ENCODE measurements around the gene LIPT1. TPM values are rescaled to one million over a fixed set of nuclear protein-coding genes. Genes with fewer than 3 reads are reported as not detected.
"Not testable (repeated sequence)": the region's sequence is repeated elsewhere in the genome, so short reads cannot be mapped to it uniquely, and the experiment has no call there.

LIPT1 gene
- total RNA-seq, 2 donors from 2014 or later: 5.7 to 7.2 TPM

DNA sequence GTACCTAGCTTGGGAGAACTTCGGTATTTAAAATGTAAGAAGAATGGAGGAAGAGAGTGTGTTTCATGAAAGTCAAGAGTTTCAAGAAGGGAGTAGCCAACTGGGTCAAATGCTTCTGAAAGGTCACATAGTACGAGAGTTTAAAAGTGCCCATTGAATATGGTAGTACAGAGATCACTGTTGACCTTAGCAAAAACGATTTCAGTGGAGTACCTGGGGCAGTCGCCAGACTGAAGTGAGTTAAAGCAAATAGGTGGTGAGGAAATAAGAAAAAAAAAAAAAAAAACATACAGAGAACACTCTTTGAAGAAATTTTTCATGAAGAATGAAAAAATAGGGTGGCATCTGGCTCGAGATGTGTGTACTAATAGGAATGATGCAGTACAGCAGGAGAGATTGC is 11.5 kb downstream of the LIPT1 start:
- intact Hi-C loops (cut with DNase I): no loop called here
- no peak for DNase-seq (ENCODE audit: low spot score)

- no peak for DNase-seq (ENCODE audit: low spot score)
- intact Hi-C loops (cut with DNase I): no loop called here
These were observed 14.8 kb downstream of the LIPT1 start for GRCh38 chr2:99169534-99169933.

GRCh38 chr2:99171377-99172140 is 16.8 kb downstream of the LIPT1 start:
- no peak for DNase-seq (ENCODE audit: low spot score)
- intact Hi-C loops (cut with DNase I): no loop called here

GRCh38 chr2:99180755-99181623 is 26.2 kb downstream of the LIPT1 start, which contains the start of the genes MITD1 and MRPL30:
Gene MITD1 (minus strand): TSS chr2:99181058. CDS start chr2:99180981, 77 bp downstream.
Gene MRPL30 (plus strand): TSS chr2:99181184. CDS start chr2:99186204, 5,020 bp downstream.
- intact Hi-C loops (cut with DNase I): no loop called here
- DNase-seq (ENCODE audit: low spot score): peak; percentile 97

DNA sequence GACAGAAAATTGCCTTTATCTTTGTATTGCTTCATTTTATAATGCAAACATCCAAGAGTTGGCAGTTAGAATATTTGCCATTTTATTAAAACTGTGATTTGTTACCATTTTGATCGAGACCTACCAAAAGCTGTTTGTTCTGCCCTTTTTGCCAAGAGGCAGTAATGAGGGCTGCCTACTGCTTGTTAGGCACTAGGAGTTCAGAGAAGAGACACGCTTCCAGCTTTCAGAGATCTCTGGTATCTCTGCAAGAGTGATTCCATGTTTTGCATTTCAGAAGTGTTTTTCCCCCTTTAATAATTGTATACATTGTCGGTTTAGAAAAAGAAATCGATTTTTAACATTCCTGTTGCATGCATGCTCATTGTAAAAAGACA is 26.8 kb downstream of the LIPT1 start:
- intact Hi-C loops (cut with DNase I): no loop called here
- DNase-seq (ENCODE audit: low spot score): no peak

- no peak for DNase-seq (ENCODE audit: low spot score)
- intact Hi-C loops (cut with DNase I): no loop called here
These were observed 28.3 kb downstream of the LIPT1 start for GRCh38 chr2:99183025-99183424.

GRCh38 chr2:99184811-99185210 is 30.0 kb downstream of the LIPT1 start:
- intact Hi-C loops (cut with DNase I): no loop called here
- no peak for DNase-seq (ENCODE audit: low spot score)

DNA sequence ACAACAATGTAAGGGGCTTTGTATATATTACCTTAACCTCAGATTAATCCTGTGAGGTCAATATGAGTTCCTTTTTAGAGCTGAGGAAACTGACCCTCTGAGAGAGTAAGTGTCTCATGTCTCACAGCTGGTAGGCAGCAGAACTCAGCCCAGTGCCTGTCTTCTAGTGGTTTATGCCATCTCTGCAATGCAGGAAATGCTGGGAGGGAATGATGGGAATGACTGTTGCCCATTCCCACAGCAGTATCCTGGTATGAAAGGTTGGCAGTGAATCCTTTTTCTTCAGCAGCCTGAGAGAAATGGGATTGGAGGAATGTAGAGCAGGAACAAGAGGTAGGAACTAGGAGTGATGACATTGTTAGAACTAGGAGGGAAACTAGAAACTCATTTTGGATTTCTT is 32.2 kb downstream of the LIPT1 start:
- no peak for DNase-seq (ENCODE audit: low spot score)
- intact Hi-C loops (cut with DNase I): no loop called here

DNA sequence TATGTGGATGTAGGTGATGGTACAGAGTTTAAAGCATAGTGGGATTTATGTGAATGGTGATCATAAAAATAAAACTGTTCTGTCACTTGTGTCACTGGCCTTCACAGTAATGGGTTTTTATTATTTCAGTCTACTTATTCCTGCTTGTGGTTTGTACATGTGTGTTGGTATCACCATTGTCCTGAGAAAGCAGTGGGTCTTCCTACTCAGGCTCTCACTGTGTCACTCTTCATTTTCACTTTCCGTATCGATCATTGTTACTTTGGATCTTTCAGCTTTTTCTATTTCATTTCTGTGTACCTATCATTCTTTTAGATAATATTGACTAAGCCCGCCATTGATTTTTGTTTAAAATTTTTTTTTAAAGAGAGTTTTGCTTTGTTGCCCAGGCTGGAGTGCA is 33.6 kb downstream of the LIPT1 start:
- intact Hi-C loops (cut with DNase I): no loop called here

GRCh38 chr2:99190548-99190947 is 35.8 kb downstream of the LIPT1 start:
- DNase-seq (ENCODE audit: low spot score): no peak
- intact Hi-C loops (cut with DNase I): no loop called here

More for the DNA sequence above, 33.6 kb downstream of the LIPT1 start:
- no peak for DNase-seq (ENCODE audit: low spot score)

GRCh38 chr2:99192364-99192763 is 37.6 kb downstream of the LIPT1 start:
- DNase-seq (ENCODE audit: low spot score); intact Hi-C loops (cut with DNase I): not testable (repeated sequence)

DNA sequence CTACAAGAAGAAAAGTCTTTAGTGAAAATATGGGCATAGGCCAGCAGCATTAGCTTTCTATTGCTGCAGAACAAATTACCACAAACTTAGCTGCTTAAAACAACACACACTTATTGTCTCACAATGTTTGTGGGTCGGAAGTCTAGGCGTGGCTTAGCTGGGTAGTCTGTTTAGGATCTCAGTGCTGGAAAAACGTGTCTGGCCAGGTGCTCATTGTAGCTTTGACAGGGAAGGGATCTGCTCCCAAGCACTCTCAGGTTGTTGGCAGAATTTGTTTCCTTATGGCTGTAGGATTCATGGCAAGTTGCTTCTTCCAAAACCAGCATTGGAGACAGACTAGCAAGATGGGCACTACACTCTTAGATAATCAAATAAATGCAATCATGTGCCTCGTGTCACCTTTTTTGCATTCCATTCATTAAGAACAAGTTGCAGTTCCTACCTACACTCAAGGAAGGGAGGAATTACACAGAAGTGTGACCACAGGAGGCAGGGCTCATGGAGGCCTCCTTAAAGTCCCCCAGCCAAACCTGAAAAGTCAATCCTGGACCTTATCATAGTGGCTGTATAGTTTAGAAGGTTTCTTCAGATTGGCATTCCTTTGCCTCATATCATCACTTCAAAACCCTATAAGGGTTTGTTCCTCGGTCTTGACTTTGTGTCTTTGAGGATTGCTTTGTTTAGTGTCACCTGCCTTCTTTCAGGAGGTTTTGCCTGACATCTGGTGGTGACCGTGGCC is 43.5 kb downstream of the LIPT1 start:
- intact Hi-C loops (cut with DNase I): no loop called here

DNA sequence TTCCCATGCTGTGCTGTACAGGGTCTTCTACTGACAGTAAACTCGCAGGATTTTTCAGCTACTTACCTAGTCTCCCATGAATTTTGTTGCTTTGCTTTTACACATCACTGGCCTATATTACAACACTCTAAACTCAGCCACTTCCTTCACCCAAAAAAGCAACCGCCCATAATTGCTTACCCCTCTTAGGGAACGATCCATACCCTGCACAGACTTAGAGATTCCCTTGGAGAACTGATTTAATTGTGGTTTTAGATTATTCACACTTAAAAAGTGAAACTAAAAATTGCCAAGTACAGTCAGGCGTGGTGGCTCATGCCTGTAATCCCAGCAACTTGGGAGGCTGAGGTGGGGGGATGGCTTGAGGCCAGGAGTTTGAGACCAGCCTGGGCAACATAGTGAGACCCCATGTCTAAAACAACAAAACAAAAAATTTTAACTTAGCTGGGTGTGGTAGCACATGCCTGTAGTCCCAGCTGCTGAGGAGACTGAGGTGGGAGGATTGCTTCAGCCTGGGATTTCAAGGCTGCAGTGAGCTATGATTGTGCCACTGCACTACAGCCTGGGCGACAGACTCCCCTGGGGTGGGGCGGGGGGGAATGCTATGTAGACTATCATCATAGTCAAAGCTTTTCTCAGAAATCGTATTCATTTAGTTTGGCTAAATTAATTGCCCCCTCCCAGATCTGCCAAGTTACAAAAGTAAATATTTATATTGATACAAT is 45.5 kb downstream of the LIPT1 start:
- no peak for DNase-seq (ENCODE audit: low spot score)
- intact Hi-C loops (cut with DNase I): no loop called here

More for the DNA sequence above, 43.5 kb downstream of the LIPT1 start:
- no peak for DNase-seq (ENCODE audit: low spot score)

DNA sequence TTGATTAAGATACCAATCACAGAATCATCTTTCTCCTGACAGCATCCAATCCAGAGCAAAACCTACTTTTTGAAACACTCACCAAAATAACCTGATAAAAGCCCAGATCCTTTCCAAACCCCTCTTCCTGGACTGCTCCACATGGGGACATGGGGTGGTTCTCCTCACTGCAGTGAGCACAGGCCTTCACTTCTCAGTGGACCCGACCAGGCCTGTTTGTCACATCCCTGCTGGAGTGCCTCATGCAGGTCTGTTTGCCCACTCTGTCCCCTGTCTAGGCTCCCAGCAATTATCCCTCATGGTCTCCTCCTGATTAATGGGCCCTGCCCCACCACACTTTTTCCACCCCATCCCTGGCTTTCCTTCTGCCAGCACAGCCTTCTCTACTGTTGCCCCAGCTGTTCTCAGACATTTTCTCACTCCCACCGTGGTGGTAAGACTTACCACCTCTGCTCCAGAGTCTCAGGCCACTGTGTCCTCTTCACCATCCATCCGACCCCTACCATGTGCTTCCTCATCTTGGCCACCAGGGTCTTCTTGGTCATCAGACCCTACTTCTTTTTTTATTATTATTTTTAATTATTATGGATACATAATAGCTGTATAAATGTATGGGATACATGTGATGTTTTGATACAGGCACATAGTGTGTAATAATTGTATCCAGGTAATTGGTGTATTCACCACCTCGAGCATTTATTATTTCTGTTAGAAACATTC is 47.4 kb downstream of the LIPT1 start:
- no peak for DNase-seq (ENCODE audit: low spot score)
- intact Hi-C loops (cut with DNase I): no loop called here

DNA sequence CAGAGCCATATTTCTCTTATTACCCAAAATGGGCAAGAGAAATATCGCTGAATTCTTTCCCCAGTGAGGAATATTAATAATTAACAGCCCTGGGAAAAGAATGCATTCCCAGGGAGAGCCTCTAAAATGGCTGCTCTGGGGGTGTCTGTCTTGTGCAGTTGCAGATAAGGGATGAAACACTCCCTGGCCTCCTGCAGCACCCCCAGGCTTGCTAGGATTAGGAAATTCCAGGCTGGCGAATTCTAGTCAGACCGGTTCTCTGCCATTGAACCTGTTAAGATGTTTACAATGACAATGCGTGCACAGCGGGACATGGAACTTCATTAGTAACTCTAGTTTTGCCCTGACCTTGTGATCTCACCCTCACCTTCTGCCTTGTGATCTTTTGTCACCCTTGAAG is 50.7 kb downstream of the LIPT1 start:
- no peak for DNase-seq (ENCODE audit: low spot score)
- intact Hi-C loops (cut with DNase I): loop anchor here in 1 of 2 donors (5.0 kb wide), 1 partner anchor 107 kb away; no protein-coding TSS in a partner anchor

All from posterior vena cava (tissue), 2 donors.